Measurements from ENCODE around the gene NEK8. TPM values are rescaled to one million over a fixed set of nuclear protein-coding genes. Genes with fewer than 3 reads are reported as not detected.
A peak's percentile ranks its signal among the peaks of the same experiment; 100 is the strongest.

Gene NEK8
- total RNA-seq, 1 experiment from 2014 or later, result 8.6 TPM

GRCh38 chr17:28726226-28726626 is 2.4 kb upstream of the NEK8 start, which contains the start of gene TLCD1:
TSS of gene TLCD1 (minus strand) at chr17:28726233. CDS start at chr17:28726097, 136 bp downstream.
- ChIA-PET POLR2A (interaction anchor here (0.7 to 18.0 kb wide), 25 partner anchors 11 to 866 kb away, joined by 3 to 1135 read pairs (median 7); partner anchors contain the start of genes BLTP2, DHRS13, FAM222B and FLOT2), CTCF (interaction anchor here (0.5 to 9.2 kb wide), 27 partner anchors 9 to 905 kb away, joined by 3 to 365 read pairs (median 6); partner anchors contain the start of genes FLOT2 and TRAF4)
- intact Hi-C loops (cut with micrococcal nuclease), result loop anchor here (1.0 to 2.0 kb wide), 3 partner anchors 153 to 226 kb away; partner anchors contain the start of gene DHRS13
- TF ChIP-seq CTCF (IDR thresholded peaks at IDR 0.05; ENCODE audit: unreplicated experiment), result no peak
- Mint-ChIP-seq H3K4me3 (ENCODE audit: unreplicated experiment) (peak within 1 kb of the TSS; percentile 91), H3K27ac (ENCODE audit: low read depth, unreplicated experiment) (peak within 1 kb of the TSS; percentile 99), H3K36me3 (ENCODE audit: insufficient read depth, unreplicated experiment) (peaks cover 59% of the 10 kb centered on the region), H3K27me3 (ENCODE audit: insufficient read depth, unreplicated experiment) (no peaks in the 10 kb centered on the region), H3K9me3 (ENCODE audit: unreplicated experiment) (no peaks in the 10 kb centered on the region), H3K4me1 (ENCODE audit: insufficient read depth, unreplicated experiment) (peaks cover 27% of the 10 kb centered on the region)
- DNase-seq (ENCODE audit: unreplicated experiment), result peak; percentile 67
- BruUV-seq (replicated peaks), result no TSS peak

- CTCF ChIA-PET, result interaction anchor here (0.5 to 9.2 kb wide), 39 partner anchors 9 to 904 kb away, joined by 3 to 365 read pairs (median 4); partner anchors contain the start of genes FAM222B, FLOT2 and TRAF4
- POLR2A ChIA-PET, result interaction anchor here (0.6 to 18.0 kb wide), 34 partner anchors 7 to 865 kb away, joined by 3 to 1135 read pairs (median 6); partner anchors contain the start of genes BLTP2, DHRS13, FAM222B and FLOT2
- peak; percentile 99 for TF ChIP-seq CTCF (IDR thresholded peaks at IDR 0.05; ENCODE audit: unreplicated experiment)
- Mint-ChIP-seq H3K9me3 (ENCODE audit: unreplicated experiment) (no peaks in the 10 kb centered on the region), H3K36me3 (ENCODE audit: insufficient read depth, unreplicated experiment) (peaks cover 53% of the 10 kb centered on the region), H3K4me3 (ENCODE audit: unreplicated experiment) (peak overlapping the region; percentile 91), H3K4me1 (ENCODE audit: insufficient read depth, unreplicated experiment) (peaks cover 27% of the 10 kb centered on the region), H3K27me3 (ENCODE audit: insufficient read depth, unreplicated experiment) (no peaks in the 10 kb centered on the region), H3K27ac (ENCODE audit: low read depth, unreplicated experiment) (peak overlapping the region; percentile 99)
- intact Hi-C loops (cut with micrococcal nuclease), result loop anchor here (1.0 to 2.0 kb wide), 4 partner anchors 23 to 225 kb away; partner anchors contain the start of gene DHRS13
- peak; percentile 97 for DNase-seq (ENCODE audit: unreplicated experiment)
- no TSS peak for BruUV-seq (replicated peaks)
Observed at GRCh38 chr17:28726627-28727491, 1.7 kb upstream of the NEK8 start.

GRCh38 chr17:28729950-28730330 is 1.4 kb downstream of the NEK8 start:
- peaks cover 28% of the 10 kb centered on the region for H3K36me3 Mint-ChIP-seq (ENCODE audit: insufficient read depth, unreplicated experiment)
- H3K4me3 Mint-ChIP-seq (ENCODE audit: unreplicated experiment), result no peak overlapping the region
- peaks cover 23% of the 10 kb centered on the region for H3K4me1 Mint-ChIP-seq (ENCODE audit: insufficient read depth, unreplicated experiment)
- ChIA-PET POLR2A (interaction anchor here (0.8 to 18.0 kb wide), 5 partner anchors 11 to 329 kb away, joined by 3 to 1135 read pairs (median 73); partner anchors contain the start of genes FLOT2, PHF12, RPL23A and TRAF4), CTCF (interaction anchor here (0.6 to 9.2 kb wide), 2 partner anchors 18 to 60 kb away, joined by 4 to 365 read pairs; partner anchors contain the start of gene TRAF4)
- no peaks in the 10 kb centered on the region for H3K9me3 Mint-ChIP-seq (ENCODE audit: unreplicated experiment)
- TF ChIP-seq CTCF (IDR thresholded peaks at IDR 0.05; ENCODE audit: unreplicated experiment), result no peak
- peak overlapping the region; percentile 99 for H3K27ac Mint-ChIP-seq (ENCODE audit: low read depth, unreplicated experiment)
- H3K27me3 Mint-ChIP-seq (ENCODE audit: insufficient read depth, unreplicated experiment), result no peaks in the 10 kb centered on the region
- BruUV-seq (replicated peaks), result no TSS peak
- no peak for DNase-seq (ENCODE audit: unreplicated experiment)
- intact Hi-C loops (cut with micrococcal nuclease), result loop anchor here (1.0 kb wide), 1 partner anchor 13 kb away; no protein-coding TSS in a partner anchor

- TF ChIP-seq CTCF (IDR thresholded peaks at IDR 0.05; ENCODE audit: unreplicated experiment), result no peak
- no peak for DNase-seq (ENCODE audit: unreplicated experiment)
- Mint-ChIP-seq H3K9me3 (ENCODE audit: unreplicated experiment) (no peaks in the 10 kb centered on the region), H3K27me3 (ENCODE audit: insufficient read depth, unreplicated experiment) (no peaks in the 10 kb centered on the region), H3K27ac (ENCODE audit: low read depth, unreplicated experiment) (no peak overlapping the region), H3K36me3 (ENCODE audit: insufficient read depth, unreplicated experiment) (peaks cover 6% of the 10 kb centered on the region), H3K4me1 (ENCODE audit: insufficient read depth, unreplicated experiment) (peaks cover 11% of the 10 kb centered on the region), H3K4me3 (ENCODE audit: unreplicated experiment) (no peak overlapping the region)
- BruUV-seq (replicated peaks), result no TSS peak
- ChIA-PET CTCF (no interaction called here), POLR2A (interaction anchor here (1.8 to 18.0 kb wide), 2 partner anchors 13 kb away, joined by 6 to 1135 read pairs; partner anchors contain the start of genes RPL23A and TRAF4)
- intact Hi-C loops (cut with micrococcal nuclease), result no loop called here
Observed at GRCh38 chr17:28733346-28733745, 4.8 kb downstream of the NEK8 start.

Data from MCF 10A (cell line).